ENCODE results near the gene ZNF827.
"Not testable (repeated sequence)": the region's sequence is repeated elsewhere in the genome, so short reads cannot be mapped to it uniquely, and the experiment has no call there.

The ZNF827 gene

DNA sequence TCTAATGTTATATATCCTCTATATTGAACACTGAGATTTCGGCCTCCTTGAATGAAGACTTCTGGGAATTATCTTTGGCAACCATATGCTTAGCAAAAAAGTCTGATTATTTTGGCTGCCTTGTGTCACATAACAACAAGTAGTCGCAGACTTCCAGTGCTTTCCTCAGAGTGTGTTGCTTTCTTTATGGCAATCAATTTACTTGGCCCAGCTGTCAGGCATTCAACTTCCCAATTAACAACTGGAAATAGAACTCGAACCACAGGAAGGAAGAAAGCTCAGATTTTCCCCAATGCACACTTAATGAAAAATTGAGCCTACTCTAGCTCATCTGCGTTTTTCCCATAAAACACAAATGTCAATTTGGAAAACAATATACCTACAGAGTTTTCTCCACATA is 71.6 kb downstream of the ZNF827 start:
- no peak for DNase-seq (ENCODE audit: low read depth, low spot score)

DNA sequence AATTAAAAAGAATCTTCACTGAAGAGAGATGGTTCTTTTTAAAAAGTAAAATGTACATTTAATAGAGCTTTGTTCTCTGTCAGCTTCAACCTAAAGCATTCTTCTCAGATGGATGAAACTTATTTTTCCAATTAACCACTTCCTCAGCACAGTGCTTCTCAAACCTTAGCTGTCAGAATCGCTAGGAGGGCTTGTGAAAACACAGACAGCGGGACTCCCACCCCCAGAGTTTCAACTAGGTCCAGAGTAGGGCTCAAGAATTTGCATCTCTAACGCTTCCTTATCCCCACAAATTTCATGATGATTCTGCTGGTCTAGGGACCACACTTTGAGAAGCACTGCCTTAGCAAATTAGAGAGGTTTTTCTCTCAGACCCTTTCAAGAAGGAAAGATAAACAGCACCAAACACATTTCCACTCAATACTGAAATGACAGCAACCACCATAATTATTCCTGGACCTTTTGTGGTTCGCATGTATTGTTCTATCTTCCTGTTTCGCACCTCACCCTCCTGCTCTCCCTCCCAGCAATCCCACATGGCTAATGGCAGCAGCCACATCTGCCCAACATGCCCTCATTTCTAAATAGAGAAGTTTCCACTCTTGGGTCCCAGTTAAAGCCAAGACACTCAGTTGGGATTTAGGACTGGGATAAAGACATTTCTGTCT is 73.2 kb downstream of the ZNF827 start:
- DNase-seq (ENCODE audit: low read depth, low spot score) = no peak

DNA sequence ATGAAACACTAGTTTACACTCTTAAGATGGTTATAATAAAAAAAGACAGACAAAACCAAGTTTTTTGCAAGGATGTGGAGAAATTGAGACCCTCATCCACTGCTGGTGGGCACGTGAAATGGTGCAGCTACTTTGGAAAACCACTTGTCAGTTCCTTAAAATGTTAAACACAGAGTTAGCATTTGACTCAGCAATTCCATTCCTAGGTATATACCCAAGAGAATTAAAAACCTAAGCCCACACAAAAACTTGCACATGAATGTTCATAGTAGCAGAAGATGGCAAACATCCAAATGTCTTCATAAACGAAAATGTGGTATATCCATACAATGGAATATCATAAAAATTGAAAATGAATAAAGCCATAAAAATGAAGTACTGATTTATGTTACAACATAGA is 75.4 kb downstream of the ZNF827 start:
- no peak for DNase-seq (ENCODE audit: low read depth, low spot score)

DNA sequence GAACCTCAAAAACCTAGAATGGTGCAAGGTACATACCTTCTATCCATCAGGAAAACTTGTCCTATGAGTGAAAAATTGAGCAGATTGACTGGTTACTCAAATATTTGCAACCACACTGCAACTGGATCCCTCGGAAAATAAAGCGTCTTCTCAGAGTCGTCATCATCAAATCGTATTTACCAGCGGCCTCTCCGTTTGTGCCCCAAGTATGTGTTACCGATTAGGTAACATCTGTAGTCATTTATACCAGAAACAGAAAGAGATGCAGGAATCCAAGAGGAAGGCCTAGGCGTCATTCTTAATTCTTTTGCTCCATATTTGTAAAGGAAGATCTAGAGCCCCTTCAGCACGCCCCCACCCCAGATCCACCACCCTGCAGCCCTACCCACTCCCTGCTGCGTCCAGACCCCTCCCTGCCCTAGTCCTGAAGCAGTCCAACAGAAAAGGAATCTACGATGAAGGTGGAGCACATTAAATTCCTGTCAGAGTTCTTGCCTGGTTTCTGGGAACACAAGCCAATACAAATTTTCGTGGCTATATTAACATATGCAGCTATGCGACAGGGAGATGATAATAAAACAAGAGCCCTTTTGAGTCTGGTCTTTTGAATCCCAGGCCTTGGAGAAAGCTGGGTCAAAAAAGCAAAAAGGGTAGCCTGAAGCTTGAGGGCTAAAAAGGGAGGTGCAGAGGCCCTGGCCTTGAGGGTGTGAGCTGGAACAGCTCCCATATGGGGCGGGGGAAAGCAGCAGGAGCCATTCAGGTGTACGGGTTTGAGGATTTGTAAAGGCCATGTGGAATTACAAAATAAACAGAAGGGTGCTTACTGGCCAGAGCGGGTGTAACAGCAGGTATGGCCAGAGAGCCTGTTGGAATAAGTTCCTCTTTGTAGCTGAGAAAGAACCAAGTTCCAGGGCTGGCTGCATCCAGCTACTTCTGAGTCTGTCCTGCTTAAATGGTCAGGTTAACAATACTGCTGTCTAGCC is 77.0 kb downstream of the ZNF827 start:
- no peak for DNase-seq (ENCODE audit: low read depth, low spot score)

DNA sequence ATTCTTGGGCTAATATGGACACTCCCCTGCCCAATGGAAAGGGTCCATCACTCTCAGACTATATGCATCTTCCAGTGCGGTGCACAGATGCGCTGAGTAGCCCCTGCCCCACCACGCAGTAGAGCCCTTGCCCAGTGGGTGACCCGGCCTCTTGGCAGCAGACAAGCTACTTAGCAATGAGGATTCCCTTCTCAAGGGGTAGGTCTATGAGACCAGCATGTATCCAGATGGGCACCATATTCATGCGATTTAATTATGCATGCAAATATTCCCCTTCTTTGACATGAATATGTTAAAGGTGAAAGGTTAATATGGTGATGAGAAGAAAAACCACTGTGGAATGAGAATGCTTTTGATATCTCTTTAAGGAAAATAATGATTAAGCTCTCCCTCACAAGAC is 77.7 kb downstream of the ZNF827 start:
- DNase-seq (ENCODE audit: low read depth, low spot score) = no peak

DNA sequence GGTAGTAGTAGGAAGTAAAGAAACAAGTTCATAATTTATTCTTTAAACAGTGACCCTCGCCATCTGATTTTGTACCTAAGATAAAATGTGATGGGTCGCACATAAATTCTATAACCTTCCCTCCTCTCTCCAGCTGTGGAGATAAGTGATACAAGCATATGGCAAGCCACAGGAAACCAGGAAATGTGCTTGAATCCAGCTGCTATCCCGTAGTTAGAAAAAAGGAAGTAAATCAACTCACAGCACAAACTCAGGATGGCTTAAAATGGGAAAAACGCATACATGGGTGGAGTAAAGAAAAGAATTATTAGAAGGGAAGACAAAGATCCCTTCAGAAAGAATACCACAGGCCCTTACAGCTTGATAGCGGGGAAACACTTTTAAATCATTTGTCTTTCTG is 78.2 kb downstream of the ZNF827 start:
- DNase-seq (ENCODE audit: low read depth, low spot score) = no peak

DNA sequence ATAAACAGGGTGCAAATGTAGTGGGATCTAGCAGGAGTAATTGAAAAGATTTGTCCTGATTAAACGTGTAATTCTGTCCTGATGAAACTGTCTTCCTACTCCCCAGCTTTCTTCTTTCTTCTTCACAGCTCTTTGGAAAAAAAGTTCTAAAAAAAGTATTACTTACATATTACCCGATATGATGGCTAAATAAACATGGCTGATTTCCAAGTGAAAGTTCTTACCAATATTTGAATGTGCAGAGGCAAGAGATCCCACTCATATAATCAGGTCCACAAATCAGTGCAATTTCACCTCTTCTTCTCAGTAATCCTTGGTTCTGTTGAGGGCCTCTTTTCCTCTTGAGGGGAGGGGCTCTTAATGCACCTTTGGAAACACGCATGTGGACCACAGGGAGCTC is 78.7 kb downstream of the ZNF827 start:
- DNase-seq (ENCODE audit: low read depth, low spot score) = no peak

DNA sequence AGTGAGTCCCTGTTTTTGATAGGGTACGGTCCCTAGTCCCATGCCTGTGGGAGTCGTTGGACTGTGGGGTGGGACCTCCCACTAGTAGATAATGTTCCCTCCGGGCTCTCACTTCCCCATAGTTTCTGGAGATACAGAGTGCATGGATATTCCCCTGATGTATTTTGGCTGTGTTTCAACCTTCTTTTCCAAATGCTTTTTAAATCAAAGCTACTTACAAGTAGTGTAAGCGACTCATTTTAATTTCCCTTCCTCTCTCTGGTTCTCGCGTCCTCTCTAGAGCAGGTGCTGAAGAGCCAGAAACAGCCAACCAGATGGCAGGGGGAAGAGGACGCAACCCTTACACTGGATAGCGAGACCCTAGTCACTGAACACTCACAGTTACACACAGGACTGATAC is 79.2 kb downstream of the ZNF827 start:
- DNase-seq (ENCODE audit: low read depth, low spot score) = no peak

DNA sequence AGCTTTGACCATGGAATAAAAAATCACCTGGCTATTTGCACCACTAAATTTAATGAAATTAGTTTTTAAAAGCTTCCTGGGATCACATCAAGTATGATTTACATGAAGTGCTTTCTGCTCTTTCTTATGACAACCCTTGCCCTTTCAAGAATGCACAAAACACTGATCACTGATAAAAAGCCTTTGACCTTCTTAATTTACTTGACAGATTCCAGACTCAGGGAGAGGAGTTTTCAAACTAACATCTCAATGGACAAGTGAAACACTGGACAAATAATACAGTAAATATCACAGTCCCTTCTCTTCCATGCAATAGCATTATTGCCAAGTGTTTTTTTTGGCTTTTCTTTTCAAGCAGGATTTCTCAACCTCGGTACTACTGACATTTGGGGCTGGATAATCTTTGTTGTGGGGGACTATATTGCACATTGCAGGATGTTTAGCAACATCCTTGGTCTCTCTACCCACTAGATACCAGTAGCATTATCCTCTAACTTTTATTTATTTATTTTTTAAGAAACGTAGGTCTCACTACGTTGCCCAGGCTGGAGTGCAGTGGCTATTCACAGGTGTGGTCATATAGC is 86.3 kb downstream of the ZNF827 start:
- DNase-seq (ENCODE audit: low read depth, low spot score) = no peak

DNA sequence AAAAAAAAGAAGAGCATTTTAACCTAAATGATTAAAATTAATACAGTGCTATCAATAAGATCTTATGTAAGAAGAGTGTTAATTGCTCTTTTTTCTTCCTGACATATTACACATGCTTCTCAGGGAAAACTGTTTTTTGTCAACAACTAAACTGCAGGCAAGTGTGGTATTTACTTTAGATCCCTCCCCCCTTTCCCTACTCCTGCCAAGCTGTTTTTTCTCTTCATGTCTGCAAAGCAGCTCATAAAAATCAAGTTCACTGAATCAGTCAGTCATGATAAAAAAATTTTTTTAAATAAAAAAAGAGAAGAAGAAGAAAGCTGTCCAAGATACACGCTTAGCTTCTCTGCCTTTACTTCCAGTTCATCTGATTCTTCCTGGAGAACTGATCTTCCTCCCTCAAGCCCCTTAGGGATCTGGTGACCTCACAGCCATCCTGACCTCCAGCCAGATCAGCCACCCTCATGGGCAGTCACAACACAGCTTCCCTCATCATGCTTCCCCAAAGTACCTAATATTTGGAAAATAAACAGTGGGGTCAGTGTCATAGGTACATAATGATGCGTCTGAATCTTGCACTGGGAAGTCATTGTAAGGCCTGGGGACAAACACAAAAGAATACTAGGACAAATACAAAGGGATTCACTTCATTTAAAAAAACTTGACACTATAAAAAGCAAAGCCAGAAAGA is 87.0 kb downstream of the ZNF827 start:
- DNase-seq (ENCODE audit: low read depth, low spot score) = no peak

DNA sequence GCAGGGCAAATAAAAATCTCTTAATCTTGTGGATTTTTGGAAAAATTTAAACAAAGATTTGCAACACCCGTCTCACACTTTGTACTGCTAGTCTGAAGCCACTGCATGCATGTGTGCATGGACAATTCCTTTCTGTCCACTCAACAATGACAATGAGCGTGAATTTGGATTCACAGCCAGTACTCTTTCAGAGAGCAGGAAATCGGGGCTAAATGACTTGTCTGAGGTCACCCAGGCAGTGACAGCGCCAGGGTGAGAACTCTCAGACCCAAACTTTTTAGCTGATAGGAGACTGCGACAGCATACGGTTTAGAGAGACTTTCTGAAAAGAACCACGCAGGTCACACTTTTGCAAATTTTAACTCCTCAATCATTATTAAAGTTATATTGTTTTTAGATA is 90.9 kb downstream of the ZNF827 start:
- no peak for DNase-seq (ENCODE audit: low read depth, low spot score)

DNA sequence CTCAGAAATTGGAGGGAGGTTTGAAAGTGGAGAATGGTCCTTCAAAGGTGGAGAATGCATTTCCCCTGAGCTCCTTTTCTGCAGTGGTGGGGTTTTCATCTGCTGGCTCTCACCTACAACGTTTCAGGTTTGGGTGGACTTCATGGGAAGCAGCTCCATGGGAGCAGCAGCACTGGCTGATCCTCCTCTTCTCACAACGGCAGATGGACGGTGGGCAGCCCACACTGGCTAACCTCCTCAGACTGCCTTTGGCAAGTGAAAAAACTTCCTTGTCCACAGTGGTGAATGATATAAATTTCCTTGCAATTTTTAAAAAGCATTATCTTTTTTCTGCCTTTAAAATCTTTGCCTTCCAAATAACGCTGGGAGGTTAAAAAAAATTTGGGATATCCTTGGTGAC is 93.5 kb downstream of the ZNF827 start:
- DNase-seq (ENCODE audit: low read depth, low spot score) = no peak

DNA sequence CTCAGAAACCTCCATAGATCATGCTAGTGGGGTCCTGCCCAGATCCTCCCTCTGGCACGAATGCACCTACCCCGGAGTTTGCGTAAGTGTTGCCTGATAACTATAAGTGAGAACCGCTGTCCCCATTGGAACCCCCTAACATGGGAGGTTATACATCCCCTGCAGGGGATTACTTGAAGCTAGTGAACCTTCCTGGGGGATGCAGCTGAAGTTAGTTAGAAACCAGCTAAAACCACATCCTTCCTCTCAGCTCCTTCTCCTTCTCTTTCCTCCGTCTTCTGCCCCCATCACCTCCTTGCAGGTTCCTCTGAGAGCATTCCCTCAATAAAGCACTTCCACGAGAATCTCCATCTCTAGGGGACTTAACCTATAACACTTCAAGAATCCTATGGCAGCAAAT is 95.0 kb downstream of the ZNF827 start:
- DNase-seq (ENCODE audit: low read depth, low spot score) = no peak

DNA sequence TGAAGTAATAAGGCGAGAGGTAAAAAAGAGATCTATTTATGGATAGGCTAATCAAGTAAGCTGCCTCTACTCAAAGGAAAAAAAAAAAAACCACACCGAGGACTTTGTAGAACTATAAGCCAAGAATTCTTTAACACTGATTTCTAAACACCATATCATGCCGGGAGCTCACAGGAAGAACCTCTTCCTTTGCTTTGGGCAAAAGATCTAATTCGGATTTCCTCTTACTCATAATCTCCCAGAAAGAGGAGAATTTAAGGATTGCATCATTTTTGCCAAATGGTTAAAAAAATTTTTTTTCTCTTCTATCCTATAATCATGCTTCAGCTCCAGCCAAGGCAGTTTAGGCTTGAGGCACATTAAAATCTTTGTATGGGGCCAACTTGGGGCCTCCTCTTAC is 95.5 kb downstream of the ZNF827 start:
- no peak for DNase-seq (ENCODE audit: low read depth, low spot score)

DNA sequence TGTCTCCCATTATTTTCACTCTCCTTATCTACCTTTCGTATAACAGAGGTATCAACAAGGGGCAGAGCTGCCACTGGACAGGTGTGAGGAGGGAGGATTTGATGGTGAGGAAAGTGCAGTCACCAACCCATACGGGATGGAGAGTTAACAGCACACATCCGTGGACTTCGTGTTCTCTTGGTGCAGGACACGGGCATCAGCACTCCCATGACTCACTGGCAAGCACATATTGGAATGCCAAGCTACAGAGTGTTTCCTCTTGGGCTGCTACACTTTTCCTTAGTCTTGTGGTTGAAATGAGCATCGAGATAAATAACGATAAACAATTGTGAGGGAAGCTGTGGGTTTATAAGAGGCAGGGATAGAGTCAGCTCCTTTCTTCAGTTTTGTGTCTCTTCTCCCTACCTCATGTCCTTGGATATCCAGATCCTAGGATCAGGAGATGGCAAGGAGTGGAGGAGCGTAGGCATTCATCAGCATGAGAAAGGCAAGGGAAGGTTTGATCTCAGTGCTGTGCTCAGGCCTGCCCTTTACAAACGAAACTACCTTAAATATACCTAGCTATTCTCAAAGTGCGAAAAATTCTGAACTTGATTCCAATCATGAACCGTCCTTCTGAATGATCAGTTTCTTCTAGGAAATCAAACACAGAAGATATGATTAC is 96.3 kb downstream of the ZNF827 start:
- DNase-seq (ENCODE audit: low read depth, low spot score) = no peak

DNA sequence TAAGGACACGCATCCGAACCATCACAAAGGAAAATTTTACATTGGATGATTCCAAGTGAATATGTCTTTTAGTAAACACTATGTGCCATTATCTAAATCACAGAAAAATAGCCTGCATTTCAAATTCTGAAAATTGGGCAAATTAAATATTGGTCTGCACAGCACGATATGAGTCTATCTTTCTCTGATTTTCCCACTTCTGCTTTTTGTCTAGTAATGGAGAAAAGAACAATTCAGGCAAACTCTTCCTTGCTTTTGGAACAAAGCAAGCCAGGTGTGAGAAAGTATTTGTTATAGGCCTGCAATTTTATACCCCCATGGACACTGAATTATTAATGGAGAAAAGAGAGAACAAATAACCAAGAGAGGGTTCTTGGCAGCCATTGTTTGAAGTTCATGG is 97.8 kb downstream of the ZNF827 start:
- DNase-seq (ENCODE audit: low read depth, low spot score) = no peak

DNA sequence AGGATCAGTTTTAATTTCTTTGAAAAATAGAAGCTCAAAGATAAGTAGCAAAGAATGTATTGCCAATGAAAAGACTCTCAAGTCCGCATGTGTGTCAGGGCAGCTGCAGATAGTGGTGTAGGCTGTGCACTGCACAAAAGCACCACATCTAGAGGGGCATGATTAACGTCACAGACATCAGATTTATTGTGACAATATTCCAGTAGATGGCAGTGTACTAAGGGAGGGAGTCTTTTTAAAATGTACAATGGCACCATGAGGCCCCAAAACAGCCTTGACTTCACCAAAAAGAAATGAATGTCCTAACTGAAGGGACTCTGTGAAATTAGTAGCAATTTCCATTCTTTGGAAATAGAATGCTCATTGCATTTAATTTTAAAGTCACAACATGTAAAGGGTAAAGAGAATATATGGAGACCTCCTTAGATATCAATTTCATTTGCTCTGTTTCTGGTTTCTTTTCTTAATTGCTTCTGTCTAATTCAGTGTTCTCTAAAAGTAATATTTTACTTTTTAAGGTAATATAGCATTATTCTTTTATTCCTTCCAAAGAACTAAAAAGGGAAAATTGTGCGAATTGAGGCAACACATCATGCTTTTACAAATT is 98.4 kb downstream of the ZNF827 start:
- no peak for DNase-seq (ENCODE audit: low read depth, low spot score)

DNA sequence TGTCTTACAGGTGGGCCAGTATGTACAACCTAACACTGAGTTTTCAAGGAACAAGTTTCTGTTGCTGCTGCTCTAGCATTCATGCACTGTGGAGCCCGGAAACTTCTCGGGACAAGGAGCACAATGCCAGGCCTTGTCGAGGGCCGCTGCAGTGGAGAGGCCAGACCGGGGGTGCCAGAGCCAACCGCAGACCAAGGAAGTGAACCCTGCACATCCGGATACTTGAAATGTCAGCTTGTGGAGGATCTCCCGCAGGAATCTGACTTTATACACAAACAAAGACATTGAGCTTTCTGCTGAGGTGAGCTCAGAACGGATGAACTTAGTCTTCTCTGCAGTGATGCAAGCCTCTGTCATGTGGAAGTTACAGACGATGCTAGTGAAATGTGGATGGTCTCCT is 99.5 kb downstream of the ZNF827 start:
- no peak for DNase-seq (ENCODE audit: low read depth, low spot score)

DNA sequence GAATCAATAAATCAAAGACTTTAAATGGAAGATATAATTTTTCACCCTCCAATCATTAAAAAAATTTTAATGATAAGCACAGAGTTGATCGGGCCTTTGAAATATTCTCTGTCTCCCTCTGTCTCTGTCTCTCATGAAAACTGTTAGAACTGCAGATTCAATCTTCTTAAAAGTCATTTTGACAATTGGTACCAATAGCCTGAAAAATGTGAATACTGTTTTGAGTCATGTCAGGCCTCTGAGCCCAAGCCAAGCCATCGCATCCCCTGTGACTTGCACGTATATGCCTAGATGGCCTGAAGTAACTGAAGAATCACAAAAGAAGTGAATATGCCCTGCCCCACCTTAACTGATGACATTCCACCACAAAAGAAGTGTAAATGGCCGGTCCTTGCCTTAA is 106.2 kb downstream of the ZNF827 start:
- DNase-seq (ENCODE audit: low read depth, low spot score) = not testable (repeated sequence)

DNA sequence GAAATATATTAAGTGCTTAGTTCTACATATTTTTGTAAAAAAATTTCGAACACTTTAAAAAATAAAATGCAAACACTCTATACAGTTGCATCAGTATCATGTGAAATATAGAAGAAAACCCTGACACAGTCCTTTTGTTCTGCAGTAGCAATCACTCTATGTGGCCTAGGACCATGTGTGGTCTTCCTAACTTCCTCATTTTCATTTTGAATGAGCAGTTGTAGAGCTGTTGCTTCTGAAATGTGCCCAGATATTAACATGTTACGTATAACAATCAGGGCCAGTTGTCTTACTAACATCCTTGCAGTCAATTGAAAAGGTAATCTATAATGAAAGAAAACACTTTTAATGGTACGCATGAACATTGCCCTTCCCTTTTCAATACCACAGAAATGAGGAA is 107.9 kb downstream of the ZNF827 start:
- no peak for DNase-seq (ENCODE audit: low read depth, low spot score)
